HepG2 (cell line): ENCODE measurements around the gene KSR1. TPM values are rescaled to one million over a fixed set of nuclear protein-coding genes. Genes with fewer than 3 reads are reported as not detected.

ENCODE experiments used
- ATF7 ChIP-seq, 2 experiments: fragments of 450-650 bp in 1 of 2; sonication (generic) in 1 of 2; formaldehyde crosslinking in 1 of 2; IDR thresholded peaks; 2 replicates each; pipeline versions ENCODE4 v1.4.0 to v1.6.1; 2016 to 2020; ENCODE audit warnings: antibody characterized with exemption in 1 of 2, mild to moderate bottlenecking in 1 of 2, missing genetic modification reagents in 1 of 2
- FOXO1 ChIP-seq: sonication (generic); formaldehyde crosslinking; IDR thresholded peaks from 2 replicates; pipeline ENCODE4 v1.4.0; 2020; ENCODE audit warnings: missing genetic modification reagents
- HMGA1 ChIP-seq: sonication (generic); formaldehyde crosslinking; conservative IDR thresholded peaks from 2 replicates; pipeline ENCODE4 v1.4.0; 2020; ENCODE audit warnings: missing genetic modification reagents
- MEF2D ChIP-seq: sonication (generic); formaldehyde crosslinking; IDR thresholded peaks from 2 replicates; pipeline ENCODE4 v1.5.1; 2020; ENCODE audit warnings: mild to moderate bottlenecking, missing genetic modification reagents
- MZF1 ChIP-seq: sonication (generic); formaldehyde crosslinking; IDR thresholded peaks from 2 replicates; pipeline ENCODE4 v1.8.1; 2023; ENCODE audit warnings: mild to moderate bottlenecking, missing genetic modification reagents, borderline replicate concordance
- SMARCE1 ChIP-seq: fragments of 450-650 bp; IDR thresholded peaks from 2 replicates; pipeline ENCODE4 v1.6.1; 2017; ENCODE audit warnings: borderline replicate concordance
- TEAD3 ChIP-seq: optimal IDR thresholded peaks from 2 replicates; pipeline ENCODE3; 2016; ENCODE audit warnings: borderline replicate concordance
- ZEB1 ChIP-seq: IDR thresholded peaks from 2 replicates; pipeline ENCODE4 v1.6.1; 2012; ENCODE audit warnings: mild to moderate bottlenecking, low read depth, inconsistent platforms; ENCODE audit not compliant: insufficient replicate concordance
- ZMAT3 ChIP-seq: sonication (generic); formaldehyde crosslinking; conservative IDR thresholded peaks from 2 replicates; pipeline ENCODE4 v1.7.0; 2021; ENCODE audit warnings: missing genetic modification reagents
- ZNF17 ChIP-seq: sonication (generic); formaldehyde crosslinking; IDR thresholded peaks from 2 replicates; pipeline ENCODE4 v1.5.0; 2020; ENCODE audit warnings: mild to moderate bottlenecking, missing genetic modification reagents
- ZNF292 ChIP-seq: sonication (generic); formaldehyde crosslinking; IDR thresholded peaks from 2 replicates; pipeline ENCODE4 v1.8.1; 2022; ENCODE audit warnings: mild to moderate bottlenecking, low read depth, missing genetic modification reagents, borderline replicate concordance
- ZNF33B ChIP-seq: sonication (generic); formaldehyde crosslinking; IDR thresholded peaks from 2 replicates; pipeline ENCODE4 v1.5.1; 2020; ENCODE audit warnings: mild to moderate bottlenecking, missing genetic modification reagents
- ZNF468 ChIP-seq: sonication (generic); formaldehyde crosslinking; IDR thresholded peaks from 2 replicates; pipeline ENCODE4 v1.8.0; 2022; ENCODE audit warnings: mild to moderate bottlenecking, moderate library complexity, missing genetic modification reagents
- ZNF484 ChIP-seq: sonication (generic); formaldehyde crosslinking; IDR thresholded peaks from 2 replicates; pipeline ENCODE4 v1.5.1; 2020; ENCODE audit warnings: mild to moderate bottlenecking, low read depth, missing genetic modification reagents, borderline replicate concordance
- ZNF557 ChIP-seq: sonication (generic); formaldehyde crosslinking; IDR thresholded peaks from 2 replicates; pipeline ENCODE4 v1.4.0; 2020; ENCODE audit warnings: missing genetic modification reagents
- ZNF674 ChIP-seq: sonication (generic); formaldehyde crosslinking; IDR thresholded peaks from 2 replicates; pipeline ENCODE4 v1.5.0; 2020; ENCODE audit warnings: low read depth, mild to moderate bottlenecking, missing genetic modification reagents
- ZNF709 ChIP-seq: sonication (generic); formaldehyde crosslinking; IDR thresholded peaks from 2 replicates; pipeline ENCODE4 v1.5.0; 2020; ENCODE audit warnings: mild to moderate bottlenecking, missing genetic modification reagents
- ZZZ3 ChIP-seq: sonication (generic); formaldehyde crosslinking; IDR thresholded peaks from 2 replicates; pipeline ENCODE4 v1.4.0; 2020; ENCODE audit warnings: missing genetic modification reagents, mild to moderate bottlenecking, borderline replicate concordance
- polyA plus RNA-seq, 8 experiments: library from polyadenylated mRNA; depleted of rRNA in 3 of 8; stranded (reverse) in 7 of 8; unstranded in 1 of 8; fragments of >200 nt; fragmentation: Illumina TruSeq in 4 of 8; extraction: Trizol in 4 of 8; gene quantifications; 2 replicates each; pipeline versions ENCODE4 v1.2.1 to v1.2.3, GENCODE V29; 2011 to 2016; ENCODE audit warnings: low read depth in 4 of 8, missing spikeins in 1 of 8, mixed read lengths in 1 of 8; ENCODE audit not compliant: insufficient read depth in 1 of 8
- total RNA-seq, 5 experiments: library from RNA; depleted of rRNA; stranded (reverse); fragments of >200 nt; fragmentation: Illumina TruSeq; extraction: Trizol; gene quantifications; 2 replicates each; pipeline ENCODE4 v1.2.3, GENCODE V29; 2016; ENCODE audit warnings: low read depth in 1 of 5
- TF ChIP-seq, protein P1 (sequence below): sonication (generic); formaldehyde crosslinking; IDR thresholded peaks from 2 replicates; pipeline ENCODE4 v1.8.1; 2022; ENCODE audit warnings: low read depth, mild to moderate bottlenecking, missing genetic modification reagents
- TF ChIP-seq, protein P2 (sequence below): sonication (generic); formaldehyde crosslinking; IDR thresholded peaks from 2 replicates; pipeline ENCODE4 v1.4.0; 2020; ENCODE audit warnings: missing genetic modification reagents, borderline replicate concordance
- TF ChIP-seq, protein P3 (sequence below): sonication (generic); formaldehyde crosslinking; IDR thresholded peaks from 2 replicates; pipeline ENCODE4 v1.4.0; 2020; ENCODE audit warnings: low read depth, mild to moderate bottlenecking, missing genetic modification reagents

KSR1 gene
- total and polyA plus RNA-seq, 2 of the 13 experiments (the other 11 are each of a cell fraction or from before 2014, with no cell fraction given), result 10.1 to 16.6 TPM

DNA sequence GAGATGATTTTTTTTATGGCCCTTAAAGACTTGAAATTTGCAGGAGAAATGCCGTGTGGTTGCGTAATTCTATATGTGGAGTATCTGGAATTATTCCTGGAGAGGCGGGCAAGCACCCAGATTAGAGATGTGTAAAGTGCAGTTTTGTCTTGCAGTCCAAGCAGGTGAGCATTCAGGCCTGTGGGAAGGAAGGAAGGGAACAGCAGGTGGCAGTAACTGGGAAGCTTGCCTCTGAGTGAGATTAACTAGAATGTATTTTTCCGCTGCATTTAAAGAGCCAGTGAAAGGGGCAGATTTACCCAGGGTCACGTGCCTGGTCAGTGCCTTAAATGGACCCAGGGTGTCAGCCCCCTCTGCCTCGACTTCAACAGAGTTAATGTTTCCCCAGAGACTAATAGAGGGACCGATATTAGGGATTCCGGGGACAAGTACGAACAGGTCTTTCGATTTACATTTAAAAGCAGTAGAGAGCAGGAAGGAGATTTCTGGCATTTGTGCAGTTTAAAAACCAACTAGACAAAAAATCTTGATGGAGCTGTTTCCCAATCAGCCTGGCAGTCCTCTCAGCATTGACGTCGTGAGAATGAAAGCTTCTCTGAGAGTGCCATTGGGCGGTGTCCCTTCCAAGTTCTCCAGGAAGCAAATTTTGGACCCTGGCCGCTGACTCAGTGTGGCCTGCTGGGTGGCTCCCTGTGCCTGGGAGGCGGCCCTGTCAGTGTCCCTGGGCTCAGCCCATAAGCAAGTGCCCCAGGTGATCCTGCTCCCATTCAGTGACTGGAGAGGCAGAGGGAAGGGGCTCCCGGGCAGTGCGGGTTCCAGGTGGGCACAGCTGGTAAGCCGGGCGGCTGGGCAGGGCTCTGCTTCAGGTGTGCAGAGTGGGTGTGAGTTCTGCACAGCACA lies 38.2 kb downstream of the KSR1 start (continued):
- TF ChIP-seq, protein P1, sequence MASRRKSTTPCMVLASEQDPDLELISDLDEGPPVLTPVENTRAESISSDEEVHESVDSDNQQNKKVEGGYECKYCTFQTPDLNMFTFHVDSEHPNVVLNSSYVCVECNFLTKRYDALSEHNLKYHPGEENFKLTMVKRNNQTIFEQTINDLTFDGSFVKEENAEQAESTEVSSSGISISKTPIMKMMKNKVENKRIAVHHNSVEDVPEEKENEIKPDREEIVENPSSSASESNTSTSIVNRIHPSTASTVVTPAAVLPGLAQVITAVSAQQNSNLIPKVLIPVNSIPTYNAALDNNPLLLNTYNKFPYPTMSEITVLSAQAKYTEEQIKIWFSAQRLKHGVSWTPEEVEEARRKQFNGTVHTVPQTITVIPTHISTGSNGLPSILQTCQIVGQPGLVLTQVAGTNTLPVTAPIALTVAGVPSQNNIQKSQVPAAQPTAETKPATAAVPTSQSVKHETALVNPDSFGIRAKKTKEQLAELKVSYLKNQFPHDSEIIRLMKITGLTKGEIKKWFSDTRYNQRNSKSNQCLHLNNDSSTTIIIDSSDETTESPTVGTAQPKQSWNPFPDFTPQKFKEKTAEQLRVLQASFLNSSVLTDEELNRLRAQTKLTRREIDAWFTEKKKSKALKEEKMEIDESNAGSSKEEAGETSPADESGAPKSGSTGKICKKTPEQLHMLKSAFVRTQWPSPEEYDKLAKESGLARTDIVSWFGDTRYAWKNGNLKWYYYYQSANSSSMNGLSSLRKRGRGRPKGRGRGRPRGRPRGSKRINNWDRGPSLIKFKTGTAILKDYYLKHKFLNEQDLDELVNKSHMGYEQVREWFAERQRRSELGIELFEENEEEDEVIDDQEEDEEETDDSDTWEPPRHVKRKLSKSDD (CRISPR knock-in tag), result no peak
- TF ChIP-seq ZNF17 (CRISPR knock-in tag) (no peak), ZNF468 (CRISPR knock-in tag) (no peak), MEF2D (CRISPR knock-in tag) (0 out of 2 replicates have a peak, but pooled peaks have one; percentile 9), ZNF292 (CRISPR knock-in tag) (peak; percentile 68; the same call in 1 of the 2 replicates), MZF1 (CRISPR knock-in tag) (no peak), ATF7 (IDR thresholded peaks at IDR 0.05) (no peak), ATF7 (CRISPR knock-in tag; IDR thresholded peaks at IDR 0.05) (no peak), ZEB1 (peak; percentile 35), ZNF557 (no peak), ZMAT3 (CRISPR knock-in tag) (0 out of 2 replicates have a peak, but pooled peaks have one; percentile 56), SMARCE1 (no peak), FOXO1 (CRISPR knock-in tag) (no peak; the same call in 1 of the 2 replicates), ZNF674 (CRISPR knock-in tag) (0 out of 2 replicates have a peak, but pooled peaks have one; percentile 56), ZZZ3 (no peak), ZNF33B (CRISPR knock-in tag) (no peak), TEAD3 (CRISPR knock-in tag) (peak; percentile 2), ZNF484 (CRISPR knock-in tag) (no peak), HMGA1 (CRISPR knock-in tag) (no peak), ZNF709 (CRISPR knock-in tag) (no peak)
- TF ChIP-seq, protein P2, sequence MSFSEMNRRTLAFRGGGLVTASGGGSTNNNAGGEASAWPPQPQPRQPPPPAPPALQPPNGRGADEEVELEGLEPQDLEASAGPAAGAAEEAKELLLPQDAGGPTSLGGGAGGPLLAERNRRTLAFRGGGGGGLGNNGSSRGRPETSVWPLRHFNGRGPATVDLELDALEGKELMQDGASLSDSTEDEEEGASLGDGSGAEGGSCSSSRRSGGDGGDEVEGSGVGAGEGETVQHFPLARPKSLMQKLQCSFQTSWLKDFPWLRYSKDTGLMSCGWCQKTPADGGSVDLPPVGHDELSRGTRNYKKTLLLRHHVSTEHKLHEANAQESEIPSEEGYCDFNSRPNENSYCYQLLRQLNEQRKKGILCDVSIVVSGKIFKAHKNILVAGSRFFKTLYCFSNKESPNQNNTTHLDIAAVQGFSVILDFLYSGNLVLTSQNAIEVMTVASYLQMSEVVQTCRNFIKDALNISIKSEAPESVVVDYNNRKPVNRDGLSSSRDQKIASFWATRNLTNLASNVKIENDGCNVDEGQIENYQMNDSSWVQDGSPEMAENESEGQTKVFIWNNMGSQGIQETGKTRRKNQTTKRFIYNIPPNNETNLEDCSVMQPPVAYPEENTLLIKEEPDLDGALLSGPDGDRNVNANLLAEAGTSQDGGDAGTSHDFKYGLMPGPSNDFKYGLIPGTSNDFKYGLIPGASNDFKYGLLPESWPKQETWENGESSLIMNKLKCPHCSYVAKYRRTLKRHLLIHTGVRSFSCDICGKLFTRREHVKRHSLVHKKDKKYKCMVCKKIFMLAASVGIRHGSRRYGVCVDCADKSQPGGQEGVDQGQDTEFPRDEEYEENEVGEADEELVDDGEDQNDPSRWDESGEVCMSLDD (CRISPR knock-in tag), result no peak
- TF ChIP-seq, protein P3, sequence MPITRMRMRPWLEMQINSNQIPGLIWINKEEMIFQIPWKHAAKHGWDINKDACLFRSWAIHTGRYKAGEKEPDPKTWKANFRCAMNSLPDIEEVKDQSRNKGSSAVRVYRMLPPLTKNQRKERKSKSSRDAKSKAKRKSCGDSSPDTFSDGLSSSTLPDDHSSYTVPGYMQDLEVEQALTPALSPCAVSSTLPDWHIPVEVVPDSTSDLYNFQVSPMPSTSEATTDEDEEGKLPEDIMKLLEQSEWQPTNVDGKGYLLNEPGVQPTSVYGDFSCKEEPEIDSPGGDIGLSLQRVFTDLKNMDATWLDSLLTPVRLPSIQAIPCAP (CRISPR knock-in tag), result no peak
